Activated T-cell treated with anti-CD3 and anti-CD28 coated beads for 4 hours (primary cell): ENCODE data around the gene MAN2C1.
"Not testable (repeated sequence)": the region's sequence is repeated elsewhere in the genome, so short reads cannot be mapped to it uniquely, and the experiment has no call there.

Experiments
- DNase-seq: peaks from one replicate; pipeline ENCODE4 v3.0.0-alpha.2; 2020

Gene MAN2C1

DNA sequence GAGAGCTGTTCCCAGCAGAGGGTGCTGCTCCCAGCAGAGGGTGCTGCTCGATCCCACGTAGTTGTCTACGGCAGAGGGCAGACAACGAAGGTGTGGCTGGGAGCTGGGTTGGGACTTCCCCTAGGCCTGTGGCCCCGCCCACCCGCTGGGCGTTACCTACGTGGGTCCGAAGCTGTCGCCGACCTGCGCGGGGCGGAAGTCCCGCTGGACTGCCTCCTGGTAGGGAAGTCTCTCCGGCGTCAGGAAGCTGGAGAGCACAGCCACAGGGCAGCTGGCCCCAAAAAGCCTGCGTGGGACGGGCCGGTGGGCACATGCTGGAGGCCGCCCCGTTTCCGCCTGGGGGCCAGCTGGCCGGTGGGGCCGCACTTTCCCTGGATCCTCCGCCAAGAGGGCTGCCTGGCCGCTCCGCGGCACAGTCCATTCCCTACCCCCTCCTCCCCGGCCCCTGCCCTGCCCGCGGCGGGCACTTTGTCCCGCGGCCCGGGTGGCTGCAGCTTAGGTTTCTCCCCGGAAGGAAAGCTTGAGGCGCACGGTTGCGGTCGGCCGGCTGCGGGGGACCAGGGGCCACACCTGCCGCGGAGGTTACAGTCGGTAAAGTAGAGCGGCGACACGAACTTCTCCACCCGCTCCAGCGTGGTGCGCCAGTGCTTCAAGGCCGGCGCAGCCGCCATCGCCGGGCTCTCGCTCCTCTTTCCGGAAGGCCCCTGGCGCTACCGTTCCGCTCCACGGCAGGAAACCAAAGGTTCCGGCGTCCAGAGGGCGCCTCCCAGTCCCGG lies at the start of gene MAN2C1:
Gene MAN2C1 (minus strand): TSS at position 695 of the 776 bp plus-strand sequence. CDS start 24 bp downstream, at position 671.
- DNase-seq = peak; percentile 85

DNA sequence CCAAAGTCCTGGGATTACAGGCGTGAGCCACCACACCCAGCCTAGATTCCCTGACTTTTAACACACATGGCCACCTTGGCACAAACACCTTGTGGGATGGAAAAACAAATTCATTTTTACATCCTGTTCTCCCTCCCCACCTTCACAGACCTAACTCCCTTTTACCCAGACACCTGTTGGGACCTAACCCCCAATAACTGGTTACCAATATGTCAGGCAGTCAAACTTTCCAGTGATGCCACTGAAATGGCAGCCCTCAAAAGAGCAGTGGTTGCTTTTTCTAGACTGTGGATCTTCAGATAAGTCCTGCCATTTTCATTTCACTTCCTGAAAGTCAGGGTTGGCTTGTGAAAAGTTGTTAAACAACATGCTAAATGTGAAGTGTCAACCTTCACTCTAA lies 48.2 kb upstream of the MAN2C1 start:
- DNase-seq = no peak

- DNase-seq = no peak
These were observed 41.8 kb upstream of the MAN2C1 start for GRCh38 chr15:75410196-75410595.

- no peak for DNase-seq
These were observed 38.7 kb upstream of the MAN2C1 start for GRCh38 chr15:75407083-75407482.

DNA sequence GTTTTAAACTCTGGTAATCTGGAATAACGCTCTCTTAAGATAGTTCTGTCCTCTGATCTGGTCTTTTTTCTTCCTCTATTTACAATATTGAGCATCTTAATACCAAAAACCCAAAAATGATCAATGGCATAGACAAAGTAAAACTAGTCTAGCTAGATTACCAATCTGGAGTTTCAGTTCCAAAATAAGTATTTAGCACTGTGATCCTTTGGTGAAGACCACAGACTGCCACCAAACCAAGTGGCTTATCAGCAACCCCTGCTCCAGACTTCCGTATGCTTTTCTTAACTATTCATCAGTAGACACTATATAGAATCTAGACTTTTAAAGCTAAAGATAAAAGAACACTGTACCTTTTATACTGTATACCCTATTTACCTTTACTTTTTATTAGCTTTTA lies 35.5 kb upstream of the MAN2C1 start:
- DNase-seq = no peak

DNA sequence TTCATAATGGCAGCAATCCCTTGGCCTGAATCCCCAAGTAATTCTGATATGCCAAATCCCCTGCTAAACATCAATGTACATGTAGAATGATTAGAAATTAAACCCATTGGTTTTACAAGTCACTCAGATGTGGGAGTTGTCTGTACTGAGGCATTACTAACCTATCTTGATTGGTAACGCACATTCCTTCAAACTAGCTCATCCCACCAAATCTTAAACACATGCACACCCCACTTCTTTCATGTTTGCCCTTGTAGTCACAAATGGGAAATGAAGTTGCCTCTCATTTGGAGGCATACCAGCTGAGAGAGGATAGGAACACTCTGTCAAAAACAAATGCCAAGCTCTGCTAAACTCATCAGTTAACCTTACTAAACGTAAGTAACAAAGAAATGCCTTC lies 29.1 kb upstream of the MAN2C1 start:
- no peak for DNase-seq

DNA sequence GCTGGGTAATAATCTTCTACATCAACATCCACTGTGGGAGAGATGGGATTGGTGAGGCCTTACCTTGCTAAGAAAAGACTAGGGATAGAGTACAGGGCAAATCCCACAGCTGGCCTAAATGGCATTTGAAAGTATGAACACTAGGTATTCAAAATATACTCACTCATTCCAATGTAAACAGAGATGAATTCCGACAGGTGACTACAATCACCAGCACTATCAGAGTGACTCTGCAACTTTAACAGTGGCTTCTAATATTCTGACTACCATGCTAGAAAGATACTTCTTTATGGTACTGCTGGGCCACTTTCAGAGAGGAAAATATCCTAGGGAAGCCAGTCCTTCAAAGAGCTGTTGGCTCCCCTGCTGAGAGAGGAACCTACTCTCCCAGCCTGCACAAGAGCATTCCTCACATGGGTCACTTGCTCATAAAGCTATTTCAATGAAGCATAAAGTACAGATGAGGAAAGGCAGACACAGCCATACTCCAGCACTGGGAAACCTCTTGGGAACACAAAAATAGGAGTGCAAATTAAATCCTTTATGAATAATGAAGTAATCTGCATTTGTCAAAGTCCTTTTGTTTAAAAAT lies 21.5 kb upstream of the MAN2C1 start:
- no peak for DNase-seq

DNA sequence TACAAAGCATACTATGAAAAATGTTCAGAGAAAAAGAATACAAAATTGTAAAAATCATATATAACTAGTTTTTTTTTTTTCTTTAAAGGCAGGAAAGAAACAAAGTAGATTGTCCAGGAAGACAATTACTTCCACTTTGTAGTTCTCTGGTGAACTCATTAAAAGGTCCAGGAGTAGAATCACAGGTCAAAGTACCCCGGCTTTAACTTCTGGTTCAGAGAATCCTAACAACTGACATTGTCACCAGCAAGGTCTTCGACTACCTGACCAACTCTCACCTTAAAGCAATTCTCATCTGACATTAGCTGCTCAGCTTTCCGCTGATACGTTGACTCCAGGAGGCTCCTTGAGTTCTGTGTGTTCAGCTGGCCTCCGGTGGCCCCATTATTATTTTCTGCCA lies 15.6 kb upstream of the MAN2C1 start:
- not testable (repeated sequence) for DNase-seq

GRCh38 chr15:75380773-75381172 lies 12.4 kb upstream of the MAN2C1 start:
- DNase-seq = no peak

DNA sequence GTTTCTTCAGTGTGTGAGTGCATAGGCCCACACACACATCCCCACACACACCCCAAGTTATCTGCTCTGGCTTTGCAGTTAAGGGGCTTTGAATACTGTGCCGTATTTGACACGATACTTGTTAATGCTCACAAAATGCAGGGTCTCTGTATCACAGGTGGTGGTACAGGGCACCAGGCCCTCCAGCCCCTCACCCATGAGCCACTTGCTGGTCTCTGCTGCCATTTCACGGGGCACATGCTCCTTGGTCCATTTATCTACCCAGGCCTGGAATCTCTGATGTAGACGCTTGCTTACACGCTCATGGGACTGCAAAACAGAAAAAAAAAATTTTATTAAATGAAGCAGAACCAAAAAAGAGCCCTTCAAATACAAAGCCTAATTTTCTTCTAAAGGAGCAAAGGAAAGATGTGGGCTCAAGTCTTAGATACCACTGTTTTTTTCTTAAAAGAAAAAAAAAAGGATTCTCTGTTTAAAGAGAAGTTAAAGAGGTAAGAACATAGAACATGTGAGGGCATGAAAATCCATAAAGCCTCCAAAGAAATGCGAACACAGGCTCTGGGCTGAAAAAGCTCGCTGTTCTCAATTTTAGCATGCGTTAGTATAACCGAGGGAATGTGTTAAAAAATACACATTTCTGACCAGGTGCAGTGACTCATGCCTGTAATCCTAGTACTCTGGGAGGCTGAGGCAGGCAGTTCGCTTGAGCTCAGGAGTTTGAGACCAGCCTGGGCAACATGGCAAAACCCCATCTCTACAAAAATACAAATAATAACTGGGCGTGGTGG lies 3.7 kb upstream of the MAN2C1 start:
- no peak for DNase-seq

GRCh38 chr15:75371486-75371885 lies 3.1 kb upstream of the MAN2C1 start:
- DNase-seq = no peak

GRCh38 chr15:75369897-75370581 lies 1.6 kb upstream of the MAN2C1 start:
- DNase-seq = no peak

- no peak for DNase-seq
These were observed 357 bp upstream of the MAN2C1 start for GRCh38 chr15:75368689-75369239.

DNA sequence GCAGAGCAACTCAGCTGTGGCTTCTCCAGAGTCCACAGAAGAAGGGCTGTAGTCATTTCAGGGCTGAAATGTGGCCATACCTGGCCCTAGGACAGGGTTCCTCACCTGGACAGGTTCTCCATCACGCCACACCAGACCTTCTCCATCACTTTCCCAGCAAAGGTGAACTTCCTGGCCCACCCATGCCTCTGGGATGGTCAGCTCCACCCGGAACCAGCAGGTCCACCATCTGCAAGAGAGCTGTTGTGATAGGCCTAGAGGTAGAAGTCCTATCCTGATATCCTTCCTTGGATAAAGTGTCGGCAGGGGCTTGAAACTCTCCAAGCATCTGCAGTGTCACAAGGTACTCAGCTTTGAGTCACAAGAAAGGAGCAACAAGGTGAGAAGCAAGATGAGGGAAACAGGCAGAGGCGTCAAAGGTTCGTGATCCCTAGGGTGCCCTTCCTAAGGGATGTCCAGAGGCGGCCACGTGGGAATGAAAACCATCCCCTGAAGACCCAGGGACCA lies 948 bp downstream of the MAN2C1 start:
- DNase-seq = no peak

GRCh38 chr15:75367006-75367405 lies 1.4 kb downstream of the MAN2C1 start:
- DNase-seq = no peak

GRCh38 chr15:75366163-75366562 lies 2.2 kb downstream of the MAN2C1 start:
- no peak for DNase-seq

DNA sequence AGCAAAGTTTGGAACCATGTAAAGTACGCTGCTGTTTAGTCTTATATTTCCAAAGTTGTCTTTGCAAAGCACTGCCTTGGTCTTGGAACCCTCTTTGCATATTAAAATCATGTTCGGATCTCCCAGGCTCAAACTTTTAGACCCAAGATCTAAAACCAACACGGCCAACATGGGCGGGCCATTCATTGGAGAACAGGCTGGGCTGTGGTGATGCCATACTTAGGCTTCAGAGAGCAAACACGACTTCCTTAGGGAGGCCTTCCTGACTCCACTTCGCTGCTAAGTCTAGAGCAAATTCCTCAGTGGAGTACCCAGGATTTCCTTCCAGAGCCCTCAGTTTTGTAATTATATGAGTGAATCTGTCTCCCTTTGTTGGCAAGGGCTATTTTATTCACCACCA lies 3.5 kb downstream of the MAN2C1 start:
- DNase-seq = no peak

DNA sequence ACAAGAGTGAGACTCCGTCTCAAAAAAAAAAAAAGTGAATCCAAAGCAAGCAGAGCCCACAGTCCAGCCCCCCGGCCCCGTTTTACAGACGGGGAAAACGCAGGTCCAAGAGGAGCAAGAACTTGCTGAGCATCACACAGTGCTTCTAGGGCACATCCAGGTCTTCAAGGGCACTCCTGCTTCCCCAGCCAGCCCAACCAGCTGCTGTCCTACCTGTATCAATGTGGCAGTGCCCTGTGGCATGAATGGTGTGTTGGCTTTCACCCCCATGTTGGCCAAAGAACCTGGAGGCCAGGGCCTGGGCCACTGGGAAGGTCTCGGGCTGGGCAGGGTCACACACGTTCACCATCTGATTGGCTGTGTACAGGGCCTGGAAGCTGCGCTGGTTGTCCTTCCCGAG lies 4.6 kb downstream of the MAN2C1 start:
- DNase-seq = no peak

- DNase-seq = no peak
These were observed 5.7 kb downstream of the MAN2C1 start for GRCh38 chr15:75362642-75363249.

DNA sequence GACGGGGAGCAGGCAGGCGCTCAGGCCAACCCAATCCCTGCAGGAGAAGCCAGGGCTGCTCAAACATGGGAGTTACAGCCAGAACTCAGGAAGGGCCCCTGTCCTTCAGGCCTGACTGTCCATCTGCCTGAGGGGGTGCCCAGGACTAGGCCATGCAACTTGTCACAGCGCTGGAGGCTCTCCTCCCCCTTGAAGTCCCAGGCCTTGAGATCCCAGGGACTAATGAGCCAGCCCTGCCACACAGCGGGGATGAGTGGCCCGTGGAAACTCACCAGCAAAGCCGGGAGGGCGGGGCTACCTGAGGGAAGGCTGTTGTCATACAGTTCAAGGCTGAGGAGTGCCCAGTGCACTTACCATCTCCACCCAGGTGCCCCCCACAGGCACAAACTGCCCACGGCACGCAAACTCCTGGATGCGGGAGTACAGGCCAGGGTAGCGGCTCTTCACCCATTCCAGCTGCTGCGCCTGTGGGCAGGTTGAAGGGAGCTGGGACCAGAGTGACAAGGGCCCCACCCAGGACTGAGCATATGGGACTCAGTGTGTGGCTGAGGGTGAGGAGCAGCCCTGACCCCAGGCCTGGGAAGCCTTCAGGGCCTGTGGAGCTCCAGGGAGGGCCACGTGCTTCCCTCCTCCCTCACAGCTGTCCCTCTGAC lies 6.3 kb downstream of the MAN2C1 start:
- DNase-seq = no peak

- no peak for DNase-seq
These were observed 6.9 kb downstream of the MAN2C1 start for GRCh38 chr15:75361361-75361988.
